ENCODE results near the gene CCDC171. TPM values are rescaled to one million over a fixed set of nuclear protein-coding genes. Genes with fewer than 3 reads are reported as not detected.

Gene CCDC171
- total RNA-seq, 2 donors from 2014 or later = 2.3 TPM

GRCh38 chr9:15724612-15725011, 171.8 kb downstream of the CCDC171 start:
- DNase-seq = no peak
- no peaks in the 10 kb centered on the region for H3K9me3 ChIP-seq
- no peak overlapping the region for H3K9ac ChIP-seq (ENCODE audit: low read depth in 2 of 2, low read length in 2 of 2)
- intact Hi-C loops (cut with DNase I) = no loop called here
- H3K4me1 ChIP-seq = no peaks in the 10 kb centered on the region
- H3K4me3 ChIP-seq = no peak overlapping the region
- H3K27ac ChIP-seq = no peak overlapping the region
- H3K27me3 ChIP-seq = no peaks in the 10 kb centered on the region
- no peak for TF ChIP-seq CTCF (IDR thresholded peaks at IDR 0.05)
- H3K36me3 ChIP-seq = no peaks in the 10 kb centered on the region

- intact Hi-C loops (cut with DNase I) = no loop called here
- no peak for DNase-seq
- Histone ChIP-seq H3K27ac (no peak overlapping the region), H3K27me3 (no peaks in the 10 kb centered on the region), H3K9ac (ENCODE audit: low read depth in 2 of 2, low read length in 2 of 2) (no peak overlapping the region), H3K36me3 (no peaks in the 10 kb centered on the region), H3K9me3 (no peaks in the 10 kb centered on the region), H3K4me3 (no peak overlapping the region), H3K4me1 (no peaks in the 10 kb centered on the region)
- TF ChIP-seq CTCF (IDR thresholded peaks at IDR 0.05) = no peak
Observed at GRCh38 chr9:15725953-15726352, 173.1 kb downstream of the CCDC171 start.

GRCh38 chr9:15729507-15729906, 176.7 kb downstream of the CCDC171 start:
- no peak for TF ChIP-seq CTCF (IDR thresholded peaks at IDR 0.05)
- DNase-seq = no peak

GRCh38 chr9:15735083-15735857, 182.4 kb downstream of the CCDC171 start:
- Histone ChIP-seq H3K4me1 (no peaks in the 10 kb centered on the region), H3K27ac (no peak overlapping the region), H3K9ac (ENCODE audit: low read depth in 2 of 2, low read length in 2 of 2) (no peak overlapping the region), H3K4me3 (no peak overlapping the region), H3K9me3 (no peaks in the 10 kb centered on the region), H3K36me3 (no peaks in the 10 kb centered on the region), H3K27me3 (no peaks in the 10 kb centered on the region)
- intact Hi-C loops (cut with DNase I) = no loop called here
- DNase-seq = no peak
- TF ChIP-seq CTCF (IDR thresholded peaks at IDR 0.05) = no peak

More at GRCh38 chr9:15729507-15729906, 176.7 kb downstream of the CCDC171 start:
- H3K36me3 ChIP-seq = no peaks in the 10 kb centered on the region
- intact Hi-C loops (cut with DNase I) = no loop called here
- H3K27me3 ChIP-seq = no peaks in the 10 kb centered on the region
- no peaks in the 10 kb centered on the region for H3K4me1 ChIP-seq
- H3K4me3 ChIP-seq = no peak overlapping the region
- no peak overlapping the region for H3K27ac ChIP-seq
- no peak overlapping the region for H3K9ac ChIP-seq (ENCODE audit: low read depth in 2 of 2, low read length in 2 of 2)
- H3K9me3 ChIP-seq = no peaks in the 10 kb centered on the region

- intact Hi-C loops (cut with DNase I) = no loop called here
- Histone ChIP-seq H3K27ac (no peak overlapping the region), H3K4me3 (no peak overlapping the region), H3K9me3 (no peaks in the 10 kb centered on the region), H3K36me3 (no peaks in the 10 kb centered on the region), H3K9ac (ENCODE audit: low read depth in 2 of 2, low read length in 2 of 2) (no peak overlapping the region), H3K4me1 (no peaks in the 10 kb centered on the region), H3K27me3 (no peaks in the 10 kb centered on the region)
- DNase-seq = no peak
- no peak for TF ChIP-seq CTCF (IDR thresholded peaks at IDR 0.05)
Observed at GRCh38 chr9:15736569-15736968, 183.7 kb downstream of the CCDC171 start.

Measured in colonic mucosa (tissue), 4 donors.